CD14-positive monocyte (primary cell): Measurements from ENCODE around the gene RIMS1. TPM values are rescaled to one million over a fixed set of nuclear protein-coding genes. Genes with fewer than 3 reads are reported as not detected.

Source experiments
- DNase-seq, 3 donors: peaks; one replicate each; pipeline ENCODE4 v3.0.0-alpha.2; 2011 to 2022
- H2AFZ ChIP-seq: 2 replicates; pipeline ENCODE4 v1.6.0; 2012; ENCODE audit warnings: mild to moderate bottlenecking, low read depth, low read length, inconsistent platforms; ENCODE audit not compliant: insufficient read depth, poor library complexity, severe bottlenecking
- H3K27ac ChIP-seq, 2 donors: 1 replicate in 1 of 2; 2 replicates in 1 of 2; pipeline ENCODE4 v1.5.1; 2012 to 2013; ENCODE audit warnings: low read length in 2 of 2, control low read depth in 1 of 2, inconsistent platforms in 1 of 2, low read depth in 1 of 2, mild to moderate bottlenecking in 1 of 2
- H3K27me3 ChIP-seq, 2 donors: one replicate each; pipeline versions ENCODE4 v1.6.0 to v1.6.1; 2011 to 2013; ENCODE audit warnings: low read length in 2 of 2; ENCODE audit not compliant: control insufficient read depth in 2 of 2, insufficient read depth in 2 of 2
- H3K36me3 ChIP-seq, 2 donors: replicated peaks in 1 of 2; 1 replicate in 1 of 2; 2 replicates in 1 of 2; pipeline versions ENCODE4 v1.5.1 to v1.6.1; 2012 to 2013; ENCODE audit warnings: low read length in 2 of 2, control low read depth in 1 of 2, inconsistent platforms in 1 of 2, mild to moderate bottlenecking in 1 of 2; ENCODE audit not compliant: insufficient read depth in 2 of 2, control insufficient read depth in 1 of 2
- H3K4me1 ChIP-seq, 2 donors: 1 replicate in 1 of 2; 2 replicates in 1 of 2; pipeline versions ENCODE4 v1.5.1 to v1.6.1; 2012 to 2013; ENCODE audit warnings: low read length in 2 of 2, control low read depth in 1 of 2, inconsistent platforms in 1 of 2, mild to moderate bottlenecking in 1 of 2, moderate library complexity in 1 of 2; ENCODE audit not compliant: insufficient read depth in 2 of 2, control insufficient read depth in 1 of 2
- H3K4me2 ChIP-seq: replicated peaks from 2 replicates; pipeline ENCODE3; 2012; ENCODE audit warnings: low read length, moderate library complexity, mild to moderate bottlenecking; ENCODE audit not compliant: poor library complexity, severe bottlenecking; ENCODE audit errors: extremely low read depth
- H3K4me3 ChIP-seq, 3 experiments: fragments of 200-600 bp in 1 of 3; sonication (generic) in 1 of 3; replicated peaks in 1 of 3; 1 replicate in 2 of 3; 2 replicates in 1 of 3; pipeline ENCODE4 v1.5.1; 2011 to 2013; ENCODE audit warnings: low read length in 3 of 3, mild to moderate bottlenecking in 3 of 3, control low read depth in 2 of 3, low read depth in 2 of 3, inconsistent platforms in 1 of 3, moderate library complexity in 1 of 3
- H3K79me2 ChIP-seq: 2 replicates; pipeline ENCODE4 v1.6.0; 2012; ENCODE audit warnings: mild to moderate bottlenecking, control low read depth, inconsistent platforms, low read length, moderate library complexity; ENCODE audit not compliant: insufficient read depth
- H3K9ac ChIP-seq: 2 replicates; pipeline ENCODE4 v1.6.0; 2017; ENCODE audit warnings: low read length, mild to moderate bottlenecking; ENCODE audit not compliant: insufficient read depth, poor library complexity, severe bottlenecking
- H3K9me3 ChIP-seq, 2 donors: replicated peaks in 1 of 2; 1 replicate in 1 of 2; 2 replicates in 1 of 2; pipeline versions ENCODE4 v1.5.1 to v1.6.1; 2012 to 2013; ENCODE audit warnings: low read length in 2 of 2, control low read depth in 1 of 2; ENCODE audit not compliant: control insufficient read depth in 1 of 2, insufficient read depth in 1 of 2
- H4K20me1 ChIP-seq: 2 replicates; pipeline ENCODE4 v1.6.0; 2012; ENCODE audit warnings: mild to moderate bottlenecking, low read length, control low read depth, moderate library complexity; ENCODE audit not compliant: insufficient read depth
- H3K27ac Mint-ChIP-seq, 7 donors: one replicate each; pipeline ENCODE4 v1.8.0; 2020; ENCODE audit warnings: mild to moderate bottlenecking in 7 of 7, mixed read lengths in 7 of 7, moderate library complexity in 6 of 7, inconsistent platforms in 2 of 7
- H3K27me3 Mint-ChIP-seq, 3 donors: one replicate each; pipeline ENCODE4 v1.8.0; 2021 to 2022; ENCODE audit warnings: low read depth in 3 of 3, mild to moderate bottlenecking in 3 of 3, mixed read lengths in 3 of 3, moderate library complexity in 3 of 3, inconsistent platforms in 1 of 3
- H3K36me3 Mint-ChIP-seq, 2 donors: one replicate each; pipeline ENCODE4 v1.8.0; 2020; ENCODE audit warnings: mixed read lengths in 2 of 2, inconsistent platforms in 1 of 2, mild to moderate bottlenecking in 1 of 2
- H3K4me1 Mint-ChIP-seq: one replicate; pipeline ENCODE4 v1.8.0; 2020; ENCODE audit warnings: mild to moderate bottlenecking, mixed read lengths
- H3K4me3 Mint-ChIP-seq, 2 donors: one replicate each; pipeline ENCODE4 v1.8.0; 2020; ENCODE audit warnings: mild to moderate bottlenecking in 2 of 2, mixed read lengths in 2 of 2, moderate library complexity in 1 of 2
- H3K9me3 Mint-ChIP-seq, 7 donors: one replicate each; pipeline ENCODE4 v1.8.0; 2020 to 2022; ENCODE audit warnings: mixed read lengths in 7 of 7, mild to moderate bottlenecking in 6 of 7, moderate library complexity in 6 of 7, inconsistent platforms in 2 of 7
- WGBS: methylation state at CpG from one replicate; pipeline ENCODE4 v1.1.5; 2013; ENCODE audit warnings: missing lambda C conversion rate; ENCODE audit not compliant: insufficient coverage; 5-methylcytosine and 5-hydroxymethylcytosine counted together
- intact Hi-C, 2 donors: fragments of 100-400 bp; cut with micrococcal nuclease; formaldehyde crosslinking; loops; one replicate each; pipeline versions ENCODE4 v1.15.0 to v1.15.1; 2023
- polyA plus RNA-seq, 3 donors: library from polyadenylated mRNA; depleted of rRNA in 1 of 3; unstranded in 2 of 3; stranded (reverse) in 1 of 3; fragments of 300-500 nt in 2 of 3; fragments of >200 nt in 1 of 3; fragmentation: Illumina TruSeq in 2 of 3; gene quantifications; 1 replicate in 2 of 3; 2 replicates in 1 of 3; pipeline ENCODE4 v1.2.3, GENCODE V29; 2012 to 2021
- TF ChIP-seq, protein P1 (sequence below): fragments of 200-600 bp; IDR thresholded peaks from one replicate; pipeline ENCODE4 v1.8.0; 2022; ENCODE audit warnings: antibody characterized with exemption, mild to moderate bottlenecking

The RIMS1 gene
- polyA plus RNA-seq, 3 donors = not detected

DNA sequence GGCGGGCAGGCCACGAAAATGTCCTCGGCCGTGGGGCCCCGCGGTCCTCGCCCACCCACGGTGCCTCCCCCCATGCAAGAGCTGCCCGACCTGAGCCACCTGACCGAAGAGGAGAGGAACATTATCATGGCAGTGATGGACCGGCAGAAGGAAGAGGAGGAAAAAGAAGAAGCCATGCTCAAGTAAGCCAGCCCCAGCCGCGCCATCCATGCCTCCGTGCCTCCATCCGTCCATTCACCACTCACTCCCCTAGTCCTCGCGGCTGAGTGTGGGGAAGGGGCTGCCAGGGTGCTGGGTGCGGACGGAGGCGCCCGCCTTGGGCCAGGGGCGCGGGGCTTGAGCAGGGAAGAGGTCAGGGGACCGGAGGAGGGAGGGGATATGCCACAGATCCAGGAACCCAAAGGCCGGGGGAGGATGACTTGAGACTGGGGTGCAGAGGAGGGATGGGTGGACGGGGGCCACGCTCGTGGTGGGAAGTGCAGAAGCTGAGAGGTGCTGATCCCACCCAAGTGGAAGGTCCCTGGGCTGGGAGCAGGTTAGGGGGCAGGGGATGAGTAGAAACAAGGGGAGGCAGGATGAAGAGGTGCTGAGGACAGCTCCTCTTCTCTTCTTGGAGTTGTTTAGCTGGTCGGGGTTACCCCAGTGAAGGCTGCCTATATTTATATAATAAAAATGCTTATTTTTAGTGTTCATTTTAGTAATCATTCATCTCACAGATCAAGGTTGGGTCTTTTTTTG, 825 bp downstream of the RIMS1 start:
- peaks cover 24 to 29% of the 10 kb centered on the region in 2 donors for H3K27me3 ChIP-seq
- peaks cover 0 to 2% of the 10 kb centered on the region in 2 donors for H3K36me3 Mint-ChIP-seq
- H2AFZ ChIP-seq = no peak overlapping the region
- 14% methylated on average over 12 of the region's 29 CpGs for WGBS
- DNase-seq = no peak
- no peaks in the 10 kb centered on the region for H3K4me1 ChIP-seq
- intact Hi-C loops = no loop called here
- H3K4me3 ChIP-seq = no peak overlapping the region
- no peak overlapping the region for H3K27ac Mint-ChIP-seq
- H3K9ac ChIP-seq = no peak overlapping the region
- no peaks in the 10 kb centered on the region for H4K20me1 ChIP-seq
- H3K4me1 Mint-ChIP-seq = no peaks in the 10 kb centered on the region
- no peaks in the 10 kb centered on the region for H3K79me2 ChIP-seq
- H3K27ac ChIP-seq = no peak overlapping the region
- H3K9me3 Mint-ChIP-seq = peaks cover 0 to 12% (median 4%) of the 10 kb centered on the region in 7 donors
- H3K27me3 Mint-ChIP-seq = peaks cover 25 to 46% (median 34%) of the 10 kb centered on the region in 3 donors
- H3K9me3 ChIP-seq = peaks cover 0 to 5% of the 10 kb centered on the region in 2 donors
- H3K4me2 ChIP-seq = no peak overlapping the region
- peak overlapping the region in 1 of 2 donors; percentile 75 for H3K4me3 Mint-ChIP-seq
- TF ChIP-seq, protein P1, sequence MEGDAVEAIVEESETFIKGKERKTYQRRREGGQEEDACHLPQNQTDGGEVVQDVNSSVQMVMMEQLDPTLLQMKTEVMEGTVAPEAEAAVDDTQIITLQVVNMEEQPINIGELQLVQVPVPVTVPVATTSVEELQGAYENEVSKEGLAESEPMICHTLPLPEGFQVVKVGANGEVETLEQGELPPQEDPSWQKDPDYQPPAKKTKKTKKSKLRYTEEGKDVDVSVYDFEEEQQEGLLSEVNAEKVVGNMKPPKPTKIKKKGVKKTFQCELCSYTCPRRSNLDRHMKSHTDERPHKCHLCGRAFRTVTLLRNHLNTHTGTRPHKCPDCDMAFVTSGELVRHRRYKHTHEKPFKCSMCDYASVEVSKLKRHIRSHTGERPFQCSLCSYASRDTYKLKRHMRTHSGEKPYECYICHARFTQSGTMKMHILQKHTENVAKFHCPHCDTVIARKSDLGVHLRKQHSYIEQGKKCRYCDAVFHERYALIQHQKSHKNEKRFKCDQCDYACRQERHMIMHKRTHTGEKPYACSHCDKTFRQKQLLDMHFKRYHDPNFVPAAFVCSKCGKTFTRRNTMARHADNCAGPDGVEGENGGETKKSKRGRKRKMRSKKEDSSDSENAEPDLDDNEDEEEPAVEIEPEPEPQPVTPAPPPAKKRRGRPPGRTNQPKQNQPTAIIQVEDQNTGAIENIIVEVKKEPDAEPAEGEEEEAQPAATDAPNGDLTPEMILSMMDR = no peak
- no peaks in the 10 kb centered on the region for H3K36me3 ChIP-seq

DNA sequence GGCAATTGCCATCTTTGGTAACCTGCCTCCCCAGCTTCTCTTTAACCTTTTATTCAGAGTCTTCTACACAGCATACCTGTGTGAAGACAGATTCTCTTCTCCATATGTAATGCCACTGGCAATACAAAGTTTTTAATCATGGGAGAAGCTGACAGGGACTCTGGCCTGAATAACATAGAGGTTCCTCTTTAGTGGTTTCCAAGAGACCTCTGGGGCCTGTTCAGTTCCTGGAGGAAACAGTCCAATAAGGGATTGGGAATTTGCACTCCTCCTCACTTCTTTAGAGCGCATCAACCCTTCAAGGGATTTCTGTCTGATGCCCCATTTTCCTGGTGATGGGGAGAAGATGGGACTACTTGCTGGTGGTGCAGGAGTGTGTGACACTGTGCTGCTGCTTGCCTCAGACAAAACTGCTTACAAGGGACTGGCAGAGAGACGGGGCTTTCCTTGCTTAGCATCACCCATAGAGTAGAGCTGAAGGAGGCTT, 1.4 kb downstream of the RIMS1 start:
- intact Hi-C loops = no loop called here
- TF ChIP-seq, protein P1 = no peak
- H3K27ac Mint-ChIP-seq = no peak overlapping the region
- peaks cover 25 to 46% (median 34%) of the 10 kb centered on the region in 3 donors for H3K27me3 Mint-ChIP-seq
- Histone ChIP-seq H3K27ac (no peak overlapping the region), H3K27me3 (peaks cover 24 to 29% of the 10 kb centered on the region in 2 donors), H3K9ac (no peak overlapping the region), H4K20me1 (no peaks in the 10 kb centered on the region), H2AFZ (no peak overlapping the region), H3K36me3 (no peaks in the 10 kb centered on the region), H3K79me2 (no peaks in the 10 kb centered on the region), H3K4me3 (no peak overlapping the region), H3K9me3 (peaks cover 0 to 5% of the 10 kb centered on the region in 2 donors), H3K4me2 (no peak overlapping the region), H3K4me1 (no peaks in the 10 kb centered on the region)
- H3K36me3 Mint-ChIP-seq = peaks cover 0 to 2% of the 10 kb centered on the region in 2 donors
- peaks cover 0 to 12% (median 4%) of the 10 kb centered on the region in 7 donors for H3K9me3 Mint-ChIP-seq
- 75% methylated on average over 1 of the region's 2 CpGs for WGBS
- peak overlapping the region in 1 of 2 donors; percentile 18 for H3K4me3 Mint-ChIP-seq
- H3K4me1 Mint-ChIP-seq = no peaks in the 10 kb centered on the region
- no peak for DNase-seq
